Muscle of arm (tissue), 12 donors: ENCODE measurements around the gene IPO8. TPM values are rescaled to one million over a fixed set of nuclear protein-coding genes. Genes with fewer than 3 reads are reported as not detected.
"Not testable (repeated sequence)": the region's sequence is repeated elsewhere in the genome, so short reads cannot be mapped to it uniquely, and the experiment has no call there.

Experiments used
- DNase-seq: peaks from one replicate; pipeline ENCODE4 v3.0.0-alpha.2; 2013
- polyA plus RNA-seq, 12 donors: library from polyadenylated mRNA; unstranded; fragments of 120-200 nt; gene quantifications; one replicate each; pipeline ENCODE4 v1.2.1, GENCODE V29; 2013; ENCODE audit not compliant: insufficient read length in 12 of 12

IPO8 gene
- polyA plus RNA-seq, 12 donors: 19.6 to 40.0 (median 35.2) TPM; not detected in 1

- no peak for DNase-seq
These were observed 3.2 kb downstream of the IPO8 start for GRCh38 chr12:30692470-30692869.

- DNase-seq: no peak
These were observed 4.4 kb downstream of the IPO8 start for GRCh38 chr12:30691122-30691879.

DNA sequence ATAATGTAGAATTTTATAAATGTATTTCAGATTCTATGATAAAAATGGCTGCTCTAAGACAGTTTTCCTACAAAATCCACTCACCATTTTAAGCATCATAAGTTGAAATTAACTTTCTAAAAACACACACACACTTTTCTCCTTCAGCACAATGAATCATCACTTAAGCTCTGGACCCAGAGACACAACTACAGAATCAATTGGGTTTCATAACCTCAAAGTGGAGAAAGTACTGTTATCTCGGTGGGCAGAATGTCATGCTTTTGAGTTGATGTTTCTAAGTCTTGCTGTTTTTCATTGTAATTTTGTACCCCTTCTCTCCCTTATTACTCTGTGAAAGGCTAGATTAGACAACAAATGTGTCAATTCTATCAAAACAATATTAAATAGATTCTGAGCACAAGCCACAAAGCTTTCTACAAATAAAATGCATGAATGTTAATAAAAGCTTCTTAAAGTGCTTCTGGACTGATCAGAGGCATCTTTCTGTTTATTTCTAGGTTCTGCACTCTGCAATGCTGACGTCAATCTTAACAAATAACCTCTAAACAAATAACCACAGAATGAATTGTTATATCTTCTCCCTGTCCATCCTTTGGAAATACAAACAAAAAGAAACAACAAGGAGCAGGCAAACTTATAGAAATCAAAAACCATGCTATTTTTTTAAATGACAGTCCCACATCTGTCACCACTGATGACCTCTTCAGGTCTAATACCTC lies 8.2 kb downstream of the IPO8 start:
- no peak for DNase-seq

DNA sequence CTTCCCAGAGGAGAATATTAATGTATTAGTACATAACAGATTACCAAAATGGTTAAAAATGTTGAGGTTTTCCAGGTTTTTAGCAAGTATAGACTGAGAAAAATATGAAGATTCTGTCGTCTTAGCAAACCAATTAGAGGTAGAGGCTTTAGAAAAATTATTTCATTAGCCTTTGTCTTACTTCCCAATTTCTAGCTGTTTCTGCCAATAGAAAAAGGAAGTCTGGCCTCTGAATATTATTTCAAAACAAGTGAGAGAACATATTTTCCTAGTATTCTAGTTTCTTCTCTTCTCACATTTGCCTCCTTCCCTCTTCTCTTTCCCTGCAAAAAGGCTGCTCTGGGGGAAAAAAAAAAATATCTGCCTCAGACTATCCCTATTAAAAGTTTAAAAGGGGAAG lies 16.4 kb downstream of the IPO8 start:
- DNase-seq: no peak

DNA sequence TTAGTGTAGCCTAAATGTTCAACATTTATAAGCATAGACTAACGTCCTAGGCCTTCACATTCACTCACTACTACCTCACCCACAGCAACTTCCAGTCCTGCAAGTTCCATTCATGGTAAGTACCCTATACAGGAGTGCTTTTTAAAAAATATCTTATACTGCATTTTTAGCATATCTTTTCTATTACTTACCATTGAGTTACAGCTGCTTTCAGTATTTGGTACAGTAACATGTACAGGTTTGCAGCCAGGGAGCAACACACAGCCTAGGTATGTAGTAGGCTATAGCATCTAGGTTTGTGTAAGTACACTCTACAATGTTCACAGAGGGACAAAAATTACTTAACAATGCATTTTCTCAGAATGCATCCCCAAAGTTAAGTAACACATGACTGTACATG lies 17.4 kb downstream of the IPO8 start:
- no peak for DNase-seq

GRCh38 chr12:30661210-30661609 lies 34.5 kb downstream of the IPO8 start:
- no peak for DNase-seq

DNA sequence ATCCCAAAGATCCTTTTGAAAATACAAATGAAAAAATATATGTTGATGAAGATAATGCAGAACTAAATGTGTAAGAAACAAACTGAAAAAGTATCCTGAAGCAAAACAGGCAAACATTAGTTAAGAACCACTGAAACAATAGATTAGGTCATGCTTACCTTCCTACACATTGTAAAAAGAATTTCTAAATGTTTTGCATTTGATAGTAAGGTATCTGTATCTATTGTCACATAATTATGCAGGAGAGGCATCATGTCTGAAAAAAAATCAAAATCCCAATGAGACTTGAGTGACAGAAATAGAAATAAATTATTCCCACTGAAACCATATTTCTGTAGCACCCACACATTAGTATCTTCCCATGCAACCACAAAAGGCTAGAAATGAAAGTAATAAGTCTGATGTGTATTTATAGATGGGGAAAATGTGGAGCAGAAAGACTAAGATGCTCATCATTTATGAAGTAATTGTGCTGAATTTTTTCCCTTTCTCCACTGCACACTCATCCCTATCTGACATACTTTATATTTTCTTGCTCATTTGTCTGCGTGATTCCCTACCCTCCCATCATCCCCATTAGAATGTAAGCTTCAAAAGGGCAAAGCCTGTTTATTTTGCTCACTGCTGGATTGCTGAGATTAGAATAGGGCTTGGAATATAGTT lies 43.5 kb downstream of the IPO8 start:
- no peak for DNase-seq

DNA sequence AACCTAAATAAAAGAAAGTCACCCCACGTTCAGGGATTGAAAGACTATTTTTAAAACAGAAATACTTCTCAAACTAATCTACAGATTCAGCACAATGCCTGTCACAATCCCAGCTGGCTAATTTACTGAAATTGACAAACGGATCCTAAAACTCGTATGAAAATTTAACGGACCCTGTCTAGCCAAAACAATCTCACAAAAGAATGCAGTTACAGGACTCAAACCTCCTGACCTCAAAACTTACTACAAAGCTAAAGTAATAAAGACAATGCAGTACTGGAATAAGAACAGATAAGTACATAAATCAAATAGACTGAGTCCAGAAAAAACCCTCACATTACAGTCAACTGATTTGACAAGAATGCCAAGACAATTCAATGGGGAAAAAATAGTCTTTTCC lies 48.8 kb downstream of the IPO8 start:
- no peak for DNase-seq

DNA sequence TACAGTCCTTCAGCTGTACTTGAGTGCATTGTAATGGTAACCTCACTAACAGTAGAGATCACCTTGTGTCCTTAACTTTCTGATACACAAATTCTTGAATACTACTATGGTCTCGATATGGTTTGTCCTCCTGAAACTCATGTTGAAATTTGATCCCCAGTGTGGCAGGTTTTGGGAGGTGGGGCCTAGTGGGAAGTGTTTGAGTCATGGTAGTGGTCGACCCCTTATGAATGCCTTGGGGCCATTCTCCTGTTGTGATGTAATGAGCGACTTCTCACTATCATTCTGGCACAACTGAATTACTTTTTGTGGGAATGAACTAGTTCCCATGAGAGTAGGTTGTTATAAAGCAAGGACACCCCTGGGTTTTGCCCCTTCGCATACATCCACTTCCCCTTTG lies 52.3 kb downstream of the IPO8 start:
- DNase-seq: no peak

DNA sequence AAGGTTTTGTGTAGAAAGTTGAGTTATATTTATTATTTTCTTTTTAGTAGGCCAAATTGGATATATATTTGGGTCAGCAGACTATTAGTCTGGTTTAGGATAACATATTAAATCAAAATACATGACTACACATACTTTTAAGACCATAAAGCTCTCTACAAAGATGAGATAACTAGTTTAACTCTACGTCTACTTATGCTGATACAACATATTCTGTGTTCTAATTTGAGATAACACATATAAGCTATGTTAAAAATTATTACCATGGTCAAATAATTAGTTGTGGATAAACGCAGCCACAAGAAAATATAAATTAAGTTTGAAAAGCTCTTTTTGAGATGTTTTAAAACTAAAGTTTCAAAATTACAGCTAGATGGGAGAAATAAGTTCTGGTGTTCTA lies 55.3 kb downstream of the IPO8 start:
- DNase-seq: no peak

DNA sequence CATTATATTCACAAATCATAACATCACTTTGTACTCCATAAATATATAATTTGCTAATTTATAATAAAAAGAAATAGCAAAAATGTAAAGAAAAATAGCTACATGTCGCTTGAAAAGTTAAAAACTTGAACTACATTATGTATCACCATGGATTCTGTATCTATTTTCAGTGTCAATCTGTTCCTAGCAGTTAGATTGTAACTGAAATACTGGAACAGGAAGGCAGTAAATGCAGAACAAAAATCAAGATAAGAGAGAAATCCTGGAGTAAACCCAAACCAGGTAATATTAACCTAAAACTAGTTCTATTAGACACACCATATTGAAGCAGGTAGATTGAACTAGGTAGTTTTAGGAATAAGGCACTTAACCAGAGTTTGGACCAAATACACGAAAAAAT lies 60.3 kb downstream of the IPO8 start:
- no peak for DNase-seq

DNA sequence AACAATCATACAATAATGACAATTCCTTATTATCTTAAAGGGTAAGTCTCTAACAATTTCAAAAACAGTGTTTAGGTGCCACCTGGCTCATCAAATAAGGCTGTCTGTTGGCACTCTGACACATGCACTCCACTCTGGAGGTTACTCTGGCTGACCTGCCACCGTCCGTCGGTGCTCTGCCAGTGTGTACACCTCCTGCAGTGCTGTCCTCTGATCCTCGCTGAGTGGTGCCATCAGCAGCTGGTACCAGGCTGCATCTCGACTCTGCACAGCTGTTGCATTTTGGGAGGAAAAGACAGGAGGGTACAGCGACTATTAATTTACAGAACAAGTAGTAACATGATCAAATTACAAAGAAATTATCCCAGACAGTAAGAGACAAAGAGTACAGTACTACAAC lies 63.9 kb downstream of the IPO8 start:
- DNase-seq: peak; percentile 2

DNA sequence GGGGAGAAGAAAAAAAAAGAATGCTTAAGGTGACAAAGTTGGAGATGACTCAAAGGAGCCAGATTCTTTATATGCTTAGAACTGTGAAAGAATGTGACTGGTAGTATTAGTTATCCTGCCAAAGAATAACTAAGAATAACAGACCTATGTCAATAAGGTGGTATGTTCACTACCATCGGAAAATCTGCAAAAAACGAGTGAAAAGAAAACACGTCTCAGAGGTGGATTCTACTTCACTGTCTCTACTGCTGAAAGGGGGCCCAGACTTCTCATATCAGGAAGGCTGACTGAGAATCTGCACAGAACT lies 64.7 kb downstream of the IPO8 start:
- no peak for DNase-seq

DNA sequence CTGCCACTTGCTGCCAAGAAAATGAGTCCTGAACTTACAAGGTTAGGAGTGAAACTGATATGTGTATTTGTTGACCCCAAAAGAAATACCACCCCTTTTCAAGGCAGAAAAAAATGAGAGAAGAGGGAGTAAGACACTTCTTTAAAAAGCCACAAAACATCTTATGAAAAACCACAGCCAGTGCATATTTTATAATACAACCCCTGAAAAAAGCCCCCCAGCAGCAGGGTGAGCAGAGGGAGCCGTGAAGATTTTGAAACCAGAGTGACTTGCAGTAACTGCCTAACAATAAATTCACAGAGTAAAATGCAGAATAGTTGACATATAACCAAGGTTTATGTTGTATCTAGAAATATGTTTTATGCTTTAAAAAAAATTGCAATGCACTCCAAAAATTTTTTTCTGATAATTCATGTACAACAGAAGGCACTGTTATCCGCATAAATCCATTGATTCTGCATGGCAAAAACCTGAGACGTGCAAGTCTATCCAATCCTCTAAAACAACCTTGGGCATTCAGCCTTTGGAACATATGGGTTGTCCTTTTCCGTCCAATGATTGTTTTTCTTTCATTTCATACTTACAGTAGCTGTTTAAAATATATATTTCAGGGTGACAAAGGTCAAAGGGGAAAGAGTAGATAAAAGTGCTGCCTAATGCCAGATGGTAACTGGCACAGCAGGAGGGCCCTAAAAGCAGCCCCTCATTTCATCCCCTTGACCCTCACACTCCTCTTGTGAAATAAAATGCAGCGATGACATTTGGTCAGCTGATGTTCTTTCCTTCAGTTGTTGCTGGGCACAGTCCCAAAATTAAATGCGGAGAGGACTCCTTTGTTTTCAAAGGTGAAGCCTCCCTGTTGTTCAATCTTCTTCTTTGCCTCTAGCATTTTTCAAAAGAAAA lies 65.3 kb downstream of the IPO8 start:
- DNase-seq: no peak

DNA sequence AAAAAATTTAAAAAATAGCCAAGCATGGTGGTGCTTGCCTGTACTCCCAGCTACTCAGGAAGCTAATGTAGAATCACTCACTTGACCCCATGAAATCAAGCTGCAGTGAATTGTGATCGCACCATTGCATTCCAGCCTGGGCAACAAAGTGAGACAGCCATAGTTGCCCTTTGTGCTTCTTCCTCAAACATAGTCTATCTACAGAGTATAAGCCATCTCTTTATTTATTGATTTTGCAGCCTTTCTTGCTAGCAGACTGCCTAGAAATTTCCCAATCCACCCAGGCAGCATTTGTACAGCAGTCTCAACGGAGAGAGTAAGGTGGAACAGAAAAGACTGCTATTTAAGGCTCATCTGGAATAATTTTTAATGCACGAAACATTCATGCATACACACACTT lies 68.8 kb downstream of the IPO8 start:
- DNase-seq: no peak

GRCh38 chr12:30624009-30624408 lies 71.7 kb downstream of the IPO8 start:
- no peak for DNase-seq

DNA sequence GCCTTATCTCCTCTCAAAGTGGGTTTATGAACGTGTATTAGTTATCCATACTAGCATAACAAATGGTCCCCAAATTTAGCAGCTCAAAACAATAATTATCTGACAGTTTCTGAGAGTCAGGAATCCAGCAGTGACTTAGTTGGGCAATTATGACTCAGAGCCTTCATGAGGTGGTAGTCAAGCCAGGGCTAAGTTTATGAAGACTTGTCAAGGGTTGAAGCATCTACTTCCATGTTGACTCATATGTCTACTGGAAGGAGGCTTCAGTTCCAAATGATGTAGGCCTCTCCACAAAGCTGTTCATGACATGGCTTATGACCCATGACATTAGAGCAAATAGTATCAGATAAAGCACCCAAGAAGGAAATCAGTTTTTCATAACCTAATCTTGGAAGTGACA lies 73.2 kb downstream of the IPO8 start:
- DNase-seq: no peak

- not testable (repeated sequence) for DNase-seq
These were observed 73.9 kb downstream of the IPO8 start for GRCh38 chr12:30621663-30622241.

- DNase-seq: no peak
These were observed 78.2 kb downstream of the IPO8 start for GRCh38 chr12:30617346-30618016.

DNA sequence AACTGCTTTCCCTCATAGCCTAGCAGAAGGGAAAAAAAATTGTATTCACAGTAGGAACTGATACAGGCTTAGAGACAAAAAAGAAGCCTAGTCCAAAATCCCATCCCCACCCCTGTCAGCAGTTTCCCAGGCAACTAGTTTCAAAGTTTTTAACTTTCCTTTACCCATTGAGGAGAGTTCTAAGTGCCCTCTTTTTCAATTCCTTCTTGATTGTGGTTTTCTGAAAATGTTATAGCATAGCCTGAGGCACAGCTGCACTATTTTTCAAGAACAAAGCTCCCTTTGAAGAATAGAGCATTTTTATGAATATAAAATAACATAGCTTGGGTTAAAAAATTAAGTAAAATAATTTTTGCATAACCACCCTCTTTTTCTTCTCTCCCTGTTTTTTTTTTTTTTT lies 81.6 kb downstream of the IPO8 start:
- DNase-seq: no peak
